Medulla oblongata (tissue), 1 donor: ENCODE measurements around the gene FAAP20.

Source experiments
- DNase-seq: peaks from one replicate; pipeline ENCODE4 v3.0.0-alpha.2; 2015; ENCODE audit errors: extremely low spot score

FAAP20 gene

DNA sequence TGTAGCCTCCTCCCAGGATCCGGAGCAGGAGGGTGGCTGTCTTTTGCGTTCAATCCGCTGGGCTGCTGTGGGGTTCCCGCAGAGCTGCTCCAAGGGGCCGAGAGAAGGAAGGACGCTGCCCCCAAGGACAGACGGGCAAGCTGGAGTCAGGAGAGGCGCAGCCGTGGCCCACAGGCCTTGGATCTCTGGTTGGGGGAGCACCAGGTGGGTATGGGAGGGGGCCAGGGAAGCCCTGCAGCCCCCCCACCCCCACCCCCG, 17.6 kb upstream of the FAAP20 start:
- DNase-seq: no peak

DNA sequence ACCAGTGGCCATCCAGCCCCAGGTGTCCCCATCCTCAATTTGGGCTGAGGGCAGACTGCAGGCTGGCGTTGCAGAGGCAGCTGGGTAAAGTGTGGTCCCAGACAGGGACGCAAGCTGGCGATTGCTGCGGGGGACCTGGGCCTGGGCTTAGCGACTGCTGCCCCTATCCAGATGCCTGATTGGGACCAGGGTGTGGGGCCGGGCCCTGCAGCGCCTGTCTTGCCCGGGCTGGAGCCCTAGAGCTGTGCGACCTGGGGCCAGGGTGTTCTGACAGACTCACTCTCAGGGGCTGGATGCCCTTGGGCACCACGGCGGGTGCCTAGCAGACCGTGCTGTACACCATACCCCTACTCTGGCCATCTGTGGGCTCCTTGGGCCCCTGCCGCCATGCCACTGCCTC, 16.2 kb upstream of the FAAP20 start:
- DNase-seq: no peak

DNA sequence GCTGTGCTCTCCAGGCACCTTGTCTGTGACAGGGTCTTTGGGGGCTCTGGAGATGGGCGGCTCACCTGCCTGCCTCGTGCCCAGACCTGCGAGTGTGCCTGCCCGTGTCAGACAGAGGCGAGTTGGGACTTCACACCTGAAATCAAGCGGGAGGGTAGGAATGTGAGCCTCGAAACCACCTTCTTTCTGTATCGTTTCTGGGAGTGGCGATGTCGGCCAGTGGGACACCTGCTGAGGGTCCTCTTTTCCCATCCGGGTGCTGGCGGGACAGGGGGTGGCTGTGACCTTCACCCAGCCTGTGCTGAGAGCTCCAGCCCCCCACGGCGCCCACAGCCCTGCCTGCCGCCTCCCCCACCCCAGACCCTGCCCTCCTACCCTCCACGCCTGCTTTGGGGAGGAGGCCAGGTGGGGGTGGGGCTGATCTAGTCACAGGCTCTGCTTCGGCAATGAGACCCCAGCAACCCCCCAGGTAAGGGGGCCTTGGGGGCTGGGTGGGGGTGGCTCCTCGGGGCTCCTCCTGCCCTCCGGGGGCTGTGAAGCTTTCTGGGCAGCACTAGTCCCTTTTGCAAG, 15.6 kb upstream of the FAAP20 start:
- DNase-seq: no peak

DNA sequence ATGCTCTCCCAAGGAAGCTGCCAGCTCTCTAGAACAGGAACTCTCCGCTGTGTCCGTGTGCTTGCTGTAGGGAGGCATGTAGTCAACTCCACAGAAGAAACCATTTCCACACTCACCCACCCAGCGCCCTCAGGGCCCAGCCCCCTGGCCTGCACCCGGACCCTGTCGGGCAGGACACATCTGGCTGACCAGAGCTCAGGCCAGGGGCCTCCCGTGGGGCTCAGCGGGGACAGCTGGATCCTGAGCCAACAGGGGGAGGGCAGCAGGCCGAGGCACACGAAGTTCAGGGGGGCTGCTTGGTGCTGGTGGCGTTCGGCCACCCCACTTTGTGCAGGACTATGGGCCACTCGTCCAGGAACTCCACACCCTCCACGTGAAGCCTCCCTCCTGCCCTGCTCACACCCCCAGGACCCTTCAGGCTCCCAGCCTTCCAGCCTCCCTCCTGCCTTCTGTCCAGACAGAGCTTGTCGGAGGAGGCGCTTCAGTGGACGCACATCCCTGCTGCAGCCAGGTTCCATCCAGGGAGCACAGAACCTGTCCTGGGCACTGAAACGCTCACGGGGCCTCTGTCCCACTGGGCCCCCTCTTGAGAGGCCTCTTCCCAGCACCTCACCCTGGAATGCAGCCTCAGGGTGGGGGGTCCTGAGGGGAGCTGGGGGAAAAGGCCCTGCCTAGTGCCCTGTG, 15.0 kb upstream of the FAAP20 start:
- no peak for DNase-seq

DNA sequence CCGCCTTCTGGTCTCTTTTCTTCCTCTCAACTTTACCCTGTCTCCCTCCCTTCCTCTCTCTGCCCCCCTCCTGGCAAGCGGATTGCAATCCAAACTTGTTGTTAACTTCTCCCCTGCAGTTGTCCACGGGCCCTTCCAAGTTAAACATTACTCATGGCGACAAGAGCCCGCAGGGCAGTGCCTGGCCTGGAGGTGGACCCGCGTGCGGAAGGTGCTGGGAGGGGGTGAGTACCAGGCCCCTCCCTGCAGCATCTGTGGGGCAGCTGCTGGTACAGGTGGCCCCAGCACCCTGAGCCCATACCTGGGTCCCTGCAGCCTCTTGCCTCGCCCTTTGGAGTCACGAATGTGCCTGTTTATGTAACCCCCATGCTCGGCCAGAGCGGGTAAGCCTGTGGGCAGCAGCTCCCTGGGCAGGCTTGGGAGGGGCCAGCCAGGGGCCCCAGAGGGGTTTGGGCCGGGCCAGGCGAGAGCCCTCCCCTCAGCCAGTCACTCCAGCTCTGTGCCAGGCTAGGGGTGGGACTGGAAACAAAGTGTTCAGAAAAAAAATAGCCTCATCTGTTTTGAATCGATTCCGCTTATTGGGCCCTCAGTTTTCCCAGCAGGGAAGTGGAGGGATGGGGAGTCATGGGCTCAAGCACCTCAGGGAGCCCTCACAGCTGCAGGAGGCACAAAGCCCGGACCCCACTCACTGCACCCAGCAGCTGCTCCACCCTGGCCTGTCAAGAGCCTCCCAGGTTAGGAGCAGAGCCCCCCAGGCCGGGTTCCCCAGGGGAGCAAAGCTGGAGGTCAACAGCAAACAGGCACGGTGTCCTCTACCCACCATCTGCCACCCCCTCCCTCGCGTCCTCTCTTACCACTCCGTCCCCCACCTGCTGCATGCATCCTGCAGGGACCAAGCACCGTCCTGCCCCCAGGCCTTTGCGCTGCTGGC, 14.0 kb upstream of the FAAP20 start:
- DNase-seq: no peak

DNA sequence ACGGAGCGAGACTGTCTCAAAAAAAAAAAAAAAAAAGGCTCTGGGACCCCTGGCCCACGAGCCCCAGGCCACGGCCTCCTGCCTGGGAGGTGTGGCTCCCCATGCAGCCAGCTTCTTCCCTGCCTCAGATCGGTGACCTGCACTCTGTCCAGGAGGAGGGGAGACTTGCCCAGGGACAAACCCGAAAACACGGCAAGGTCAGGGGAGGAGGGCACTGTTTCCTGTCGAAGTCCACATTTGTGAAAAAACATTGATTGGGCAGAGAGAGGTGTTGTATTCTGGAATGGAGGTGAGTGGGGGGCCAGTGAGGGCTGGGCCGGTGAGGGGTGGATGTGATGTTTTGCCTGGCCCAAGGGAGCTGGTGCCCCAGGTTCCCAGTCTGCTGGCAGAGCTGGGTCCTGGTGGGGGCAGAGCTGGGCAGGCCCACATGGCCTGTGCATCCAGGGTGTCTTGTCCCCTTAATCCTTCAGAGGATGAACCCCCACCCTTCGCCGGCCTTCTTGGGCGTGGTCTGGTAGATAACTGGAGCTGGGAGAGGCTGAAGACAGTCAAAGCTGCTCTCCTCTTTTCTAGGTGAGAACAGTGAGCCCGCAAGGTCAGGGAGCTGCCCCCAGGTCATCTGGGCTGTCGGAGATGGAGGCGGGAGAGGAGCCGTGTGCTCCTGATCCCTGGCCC, 12.4 kb upstream of the FAAP20 start:
- DNase-seq: no peak

DNA sequence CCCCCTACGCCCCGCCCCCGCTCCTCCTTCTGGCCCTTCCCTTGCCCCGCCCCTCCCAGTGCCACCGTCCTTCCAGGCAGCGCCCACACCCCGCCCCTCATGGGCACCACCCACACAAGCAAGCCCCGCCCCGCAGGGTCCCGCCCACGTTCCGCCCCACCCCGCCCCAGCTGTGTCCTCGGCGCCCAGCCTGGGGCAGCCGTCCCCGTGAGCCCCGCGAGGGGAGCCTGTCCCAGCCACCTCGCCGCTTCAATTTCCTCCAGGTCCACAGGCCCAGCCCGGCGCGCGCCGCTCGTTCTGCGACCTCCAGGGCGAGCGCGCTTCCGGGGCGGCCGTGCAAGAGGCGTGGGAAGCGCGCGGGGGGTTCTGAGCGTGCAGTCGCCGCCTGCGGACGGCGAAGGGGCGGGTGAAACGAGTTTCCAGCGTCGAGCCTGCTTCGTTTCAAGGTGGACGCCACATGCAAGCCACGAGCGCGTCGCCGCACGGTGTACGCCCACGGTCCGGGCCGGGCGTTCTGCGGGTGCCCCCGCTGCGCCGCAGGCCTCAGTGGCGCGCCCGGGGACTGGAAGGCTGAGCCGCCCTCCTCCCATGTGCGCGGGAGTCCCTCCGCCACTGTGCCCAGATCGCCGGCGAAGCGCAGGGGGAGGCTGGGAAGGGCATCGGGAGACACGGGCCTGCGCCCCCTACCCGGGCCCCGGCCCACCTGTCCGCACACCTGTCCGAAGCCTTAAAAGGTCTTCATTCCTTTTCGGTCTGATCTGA, 10.8 kb upstream of the FAAP20 start:
- DNase-seq: peak; percentile 95

DNA sequence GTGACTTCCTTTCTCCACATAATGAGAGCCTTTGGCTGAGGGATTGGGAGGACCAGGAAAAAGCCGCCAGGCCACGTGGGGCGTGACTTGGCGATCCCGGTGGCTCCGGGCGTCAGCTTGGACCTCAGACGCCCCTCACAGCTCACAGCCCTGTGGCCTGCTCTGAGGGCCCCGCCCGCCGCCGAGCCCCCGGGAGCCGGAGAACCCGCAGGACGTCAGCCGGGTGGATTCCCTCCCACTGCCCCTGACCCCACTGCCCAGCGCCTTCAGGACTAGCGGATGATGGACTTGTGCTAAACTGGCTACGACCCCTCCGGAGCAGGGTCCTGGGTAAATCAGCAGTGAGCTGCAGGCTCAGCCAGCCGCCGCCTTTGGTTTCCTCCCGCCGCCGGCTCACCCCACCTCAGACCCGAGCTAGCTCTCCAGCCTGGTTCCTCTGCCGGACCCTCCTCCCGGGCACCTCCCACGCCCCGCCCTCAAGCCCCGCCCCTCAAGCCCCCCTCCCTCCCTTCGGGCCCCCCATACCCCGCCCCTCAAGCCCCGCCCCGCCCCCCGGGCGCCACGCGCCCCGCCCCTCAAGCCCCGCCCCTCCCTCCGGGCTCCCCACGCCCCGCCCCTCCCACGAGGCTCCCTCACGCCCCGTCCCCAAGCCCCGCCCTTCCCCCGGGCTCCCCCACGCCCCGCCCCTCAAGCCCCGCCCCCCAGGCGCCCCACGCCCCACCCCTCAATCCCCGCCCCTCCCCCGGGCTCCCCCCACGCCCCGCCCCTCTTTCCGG, 10.0 kb upstream of the FAAP20 start:
- peak; percentile 75 for DNase-seq

DNA sequence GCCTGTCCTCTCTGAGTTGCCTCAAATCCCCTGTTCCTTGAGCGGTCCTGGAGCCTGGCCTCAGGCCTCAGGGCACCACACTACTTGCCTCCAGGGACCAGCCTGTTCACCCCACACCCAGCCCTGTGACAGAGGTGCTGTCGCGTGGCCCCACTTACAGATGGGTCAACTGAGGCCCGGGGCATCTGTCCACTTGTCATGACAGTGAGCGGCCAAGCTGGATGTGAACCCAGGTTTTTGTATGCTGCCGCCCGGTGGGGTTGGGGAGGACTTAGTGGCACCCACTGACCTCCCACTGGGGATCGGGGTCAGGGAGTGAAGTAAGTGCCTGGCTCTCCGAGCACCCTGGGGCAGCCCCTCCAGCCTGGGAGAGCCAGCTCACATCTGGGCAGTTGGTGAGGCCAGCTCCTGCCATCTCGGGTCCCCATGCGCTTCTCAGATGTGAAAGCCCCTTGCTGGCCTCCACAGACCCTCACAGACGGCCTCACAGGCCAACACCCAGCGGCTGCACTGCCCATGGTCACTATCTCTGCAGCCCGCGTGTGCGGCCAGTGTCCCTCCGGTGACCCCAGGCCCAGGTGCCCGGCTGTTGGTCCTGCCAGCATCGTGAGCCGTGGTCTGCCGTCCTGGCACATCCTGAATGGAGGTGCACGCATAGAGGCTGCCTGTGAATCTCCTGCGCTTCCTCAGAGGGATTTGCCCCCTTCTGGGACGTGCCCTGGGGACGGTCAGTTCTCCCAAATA, 9.3 kb upstream of the FAAP20 start:
- no peak for DNase-seq

DNA sequence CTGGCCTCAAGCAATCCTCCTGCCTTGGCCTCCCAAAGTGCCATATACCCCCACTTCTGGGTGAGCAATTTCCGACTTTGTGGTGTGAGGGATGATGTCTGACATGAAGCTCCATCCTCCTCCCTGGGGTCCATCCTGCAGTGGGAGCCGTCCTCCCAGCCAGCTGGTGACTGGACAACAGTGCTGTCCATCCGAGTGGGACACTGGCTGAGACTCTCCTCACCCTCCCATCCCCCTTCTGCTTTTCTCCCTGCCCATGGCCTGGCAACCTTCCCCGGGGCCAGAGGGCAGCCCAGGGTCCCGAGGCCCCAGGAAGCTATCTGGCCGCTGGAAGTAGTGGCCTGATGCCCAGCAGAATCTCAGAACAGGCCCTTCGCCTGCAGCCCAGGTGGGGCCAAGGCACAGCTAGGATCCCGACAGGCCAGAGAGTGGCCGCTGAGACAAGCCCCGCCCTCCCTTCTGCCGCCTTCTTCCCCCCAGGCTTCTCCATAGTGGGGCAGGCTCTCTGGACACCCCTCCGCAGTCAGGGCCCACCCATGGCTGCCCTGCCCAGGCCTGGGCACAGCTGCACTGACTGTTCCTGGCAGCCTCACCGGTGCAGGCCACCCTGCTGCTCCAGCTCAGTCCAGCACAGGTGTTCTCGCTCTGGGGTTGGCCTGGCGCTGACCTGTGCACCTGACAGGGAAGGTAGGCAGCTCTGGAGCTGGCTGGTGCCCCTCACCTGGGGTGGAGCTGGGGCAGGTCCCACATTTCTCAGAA, 8.4 kb upstream of the FAAP20 start:
- no peak for DNase-seq

DNA sequence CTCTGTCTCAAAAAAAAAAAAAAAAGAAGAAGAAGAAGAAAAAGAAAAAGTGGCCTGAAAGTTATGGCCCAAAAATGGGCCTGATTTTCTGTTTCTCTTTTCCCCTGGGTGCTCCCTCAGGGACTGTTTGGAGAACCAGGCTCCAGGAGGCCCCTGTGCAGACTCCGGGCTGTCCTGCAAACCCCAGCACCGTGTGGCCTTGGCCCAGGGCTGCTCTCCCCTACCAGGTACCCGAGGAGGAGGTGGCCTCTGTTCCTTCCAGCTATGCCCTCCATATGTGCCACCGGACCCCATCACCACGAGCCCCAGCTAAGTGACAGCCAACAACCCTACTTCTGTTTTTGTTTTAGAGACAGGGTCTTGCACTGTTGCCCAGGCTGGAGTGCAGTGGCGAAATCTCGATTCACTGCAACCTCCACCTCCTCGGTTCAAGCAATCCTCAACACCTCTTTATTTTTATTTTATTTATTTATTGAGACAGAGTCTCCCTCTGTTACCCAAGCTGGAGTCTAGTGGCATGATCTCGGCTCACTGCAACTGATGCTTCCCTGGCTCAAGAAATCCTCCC, 7.5 kb upstream of the FAAP20 start:
- DNase-seq: no peak

DNA sequence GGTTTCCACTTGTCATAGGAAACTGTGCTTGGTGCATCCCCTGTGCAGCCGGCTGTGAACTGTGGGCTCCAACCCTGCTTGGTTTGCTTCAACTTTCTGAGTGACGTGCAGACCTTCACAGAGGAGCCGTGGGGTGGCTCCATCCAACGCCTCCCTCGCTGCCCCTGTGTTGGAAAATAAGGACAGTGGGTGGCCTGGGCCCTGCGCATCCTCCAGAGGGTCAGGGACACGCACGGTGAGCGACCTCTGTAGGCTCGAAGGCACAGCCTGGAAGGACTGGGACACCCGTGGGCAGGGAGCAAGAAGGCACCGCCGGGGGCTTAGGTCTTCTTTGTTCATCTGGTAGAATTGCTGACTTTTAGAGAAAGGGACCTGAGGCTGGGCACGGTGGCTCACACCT, 6.5 kb upstream of the FAAP20 start:
- DNase-seq: no peak

DNA sequence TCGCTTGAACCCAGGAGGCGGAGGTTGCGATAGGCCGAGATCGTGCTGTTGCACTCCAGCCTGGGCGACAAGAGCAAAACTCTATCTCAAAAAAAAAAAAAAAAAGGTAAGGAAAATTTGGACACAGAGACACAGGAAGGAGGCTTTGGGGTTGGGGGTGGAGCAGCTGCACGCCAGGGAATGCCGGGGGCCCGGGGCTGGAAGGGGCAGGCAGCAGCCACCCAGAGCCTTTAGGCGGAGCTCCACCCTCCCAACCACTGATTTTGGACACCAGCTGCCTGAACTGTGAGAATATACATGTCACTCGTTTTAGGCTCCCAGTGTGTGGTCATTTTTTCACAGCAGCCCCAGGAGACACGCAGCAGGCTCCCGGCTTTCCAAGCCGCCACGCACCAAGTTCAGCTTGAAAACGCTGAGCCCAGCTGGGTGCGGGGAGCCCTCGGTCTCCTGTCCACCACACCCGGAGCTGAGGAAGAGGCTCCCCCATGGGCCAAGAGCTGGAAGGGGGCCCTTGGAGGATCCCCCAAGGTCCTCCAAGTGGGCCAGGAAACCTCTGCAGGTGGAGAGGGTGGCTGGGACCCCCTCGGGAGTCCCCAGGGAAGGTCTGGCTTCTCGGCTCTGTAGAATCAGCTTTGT, 5.9 kb upstream of the FAAP20 start:
- no peak for DNase-seq

DNA sequence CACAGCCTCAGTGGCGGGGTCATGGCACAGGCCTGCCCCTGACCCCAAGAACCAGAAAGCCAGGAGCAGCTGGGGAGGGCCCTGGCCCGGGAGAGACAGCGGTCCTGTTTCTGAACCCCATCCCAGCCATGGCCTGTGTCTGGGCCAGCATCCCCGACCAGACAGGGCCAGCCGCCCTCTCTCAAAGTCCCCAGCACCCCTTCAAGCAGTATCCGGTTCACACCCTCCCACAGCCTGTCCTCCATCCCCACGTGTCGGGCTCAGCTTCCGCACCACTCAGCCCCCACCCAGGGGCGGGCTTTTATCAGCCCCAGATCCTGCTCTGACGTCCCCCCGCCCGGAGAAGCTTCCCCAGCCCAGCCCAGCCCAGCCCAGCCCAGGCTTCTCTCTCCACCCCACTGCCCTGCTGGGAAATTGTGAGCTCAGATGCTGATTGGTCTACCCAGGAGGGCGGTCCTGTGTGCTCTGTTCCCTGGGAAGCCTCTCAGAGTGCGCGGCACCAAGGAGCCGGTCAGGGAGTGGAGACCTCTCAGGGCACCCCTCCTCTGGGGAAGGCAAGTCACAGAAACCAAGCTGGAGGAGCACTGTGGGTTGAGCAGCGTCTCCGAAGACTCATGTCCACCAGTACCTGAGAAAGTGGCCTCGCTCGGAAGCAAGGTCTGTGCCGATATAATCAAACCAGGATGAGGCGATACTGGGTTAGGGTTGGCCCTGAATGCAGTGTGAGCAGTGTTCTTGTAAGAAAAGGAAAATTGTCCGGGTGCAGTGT, 4.7 kb upstream of the FAAP20 start:
- DNase-seq: peak; percentile 87

DNA sequence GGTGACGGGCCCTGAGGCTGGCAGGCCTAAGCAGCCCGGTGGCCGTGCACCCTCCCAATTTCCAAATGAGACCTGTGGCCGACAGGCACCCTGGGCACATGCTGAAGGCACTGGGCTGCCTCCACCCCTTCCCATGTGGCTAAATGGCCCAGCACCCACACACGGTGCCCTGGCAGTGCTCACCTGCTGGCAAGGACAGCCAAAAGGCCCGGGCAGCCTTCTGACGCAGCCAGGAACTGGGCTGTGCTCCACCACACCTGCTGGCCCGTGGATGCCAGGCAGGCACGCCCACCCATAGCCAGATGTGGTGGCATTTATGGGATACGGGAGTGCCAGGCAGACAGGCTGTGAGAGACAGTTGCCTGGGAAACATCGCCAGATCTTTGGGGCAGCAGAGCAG, 4.0 kb upstream of the FAAP20 start:
- DNase-seq: no peak

DNA sequence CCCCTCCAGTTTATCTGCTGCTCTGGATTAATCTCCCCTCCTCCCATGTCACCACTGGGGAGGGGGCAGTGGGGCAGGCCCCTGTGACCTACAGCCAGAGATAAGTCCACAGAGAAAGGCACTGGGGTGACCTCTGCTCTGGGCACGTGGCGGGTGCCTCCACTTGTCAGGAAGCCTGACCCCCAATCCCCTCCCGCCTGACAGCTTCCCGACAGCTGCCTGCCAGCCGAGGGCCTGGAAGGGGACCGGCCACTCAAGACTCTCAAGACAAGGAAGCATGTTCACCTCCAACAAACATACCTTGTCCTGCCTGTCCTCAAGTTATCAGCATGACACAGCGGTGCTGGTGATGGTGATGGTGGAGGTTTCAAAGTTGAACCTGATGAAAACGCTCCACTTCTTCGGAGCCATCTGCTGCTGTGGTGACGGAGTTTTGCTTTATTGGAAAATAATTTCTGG, 3.2 kb upstream of the FAAP20 start:
- no peak for DNase-seq

DNA sequence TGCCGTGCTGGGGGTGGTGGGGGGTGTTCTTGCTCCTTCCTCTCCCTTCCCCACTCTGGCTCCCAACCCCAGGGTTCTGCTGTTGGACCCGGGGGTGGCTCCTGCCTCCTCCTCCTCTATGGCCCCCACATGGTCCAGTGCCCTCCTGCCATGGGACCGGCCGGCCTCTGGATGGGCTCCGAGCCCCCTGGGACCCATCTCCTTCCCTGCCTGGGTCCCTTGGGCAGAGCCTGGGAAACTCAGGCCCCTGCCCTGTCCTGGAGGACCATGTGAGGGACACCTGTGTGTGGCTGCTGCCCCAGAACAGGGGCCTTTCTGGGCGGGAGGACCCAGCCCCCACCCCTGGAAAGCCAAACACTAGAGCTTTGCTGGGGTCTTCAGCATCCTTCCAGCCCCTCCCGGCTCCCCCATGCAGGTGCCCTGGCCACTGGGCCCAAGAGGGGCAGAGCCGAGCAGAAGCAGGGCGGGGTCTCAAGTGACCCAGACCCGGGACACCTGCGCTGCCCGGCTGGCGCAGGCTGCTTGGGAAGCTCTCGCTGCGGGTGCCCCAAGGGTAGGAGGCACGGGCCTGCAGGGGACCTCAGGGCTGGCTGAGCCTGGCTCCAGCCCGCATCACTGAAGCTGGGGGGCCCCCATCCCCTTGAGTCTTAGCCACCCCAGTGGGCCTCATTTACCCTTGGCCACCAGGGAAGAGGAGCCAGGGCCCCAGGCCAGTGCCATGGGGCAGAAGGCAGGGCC, 2.5 kb upstream of the FAAP20 start:
- DNase-seq: no peak
